GM23338 (cell line): ENCODE data around the gene FSD1. TPM values are rescaled to one million over a fixed set of nuclear protein-coding genes. Genes with fewer than 3 reads are reported as not detected.

Experiments used
- ATAC-seq: fragments of 200-7000 bp; cut with Tn5 transposase; 3 replicates; pipeline ENCODE4 v1.9.1; 2020
- DNase-seq: peaks from one replicate; pipeline ENCODE4 v3.0.0-alpha.2; 2015; ENCODE audit warnings: low spot score
- H2AFZ ChIP-seq: fragments of 200-600 bp; sonication (generic); 2 replicates; pipeline ENCODE4 v1.8.0; 2016; ENCODE audit warnings: antibody characterized with exemption, mild to moderate bottlenecking, moderate library complexity
- H3F3A ChIP-seq: fragments of 200-600 bp; sonication (generic); replicated peaks from 2 replicates; pipeline ENCODE4 v1.8.0; 2017; ENCODE audit warnings: antibody characterized with exemption, mixed run types, low read depth
- H3K27ac ChIP-seq: fragments of 200-600 bp; sonication (generic); 2 replicates; pipeline ENCODE4 v1.6.1; 2016; ENCODE audit warnings: low read depth
- H3K27me3 ChIP-seq: fragments of 200-600 bp; sonication (generic); 2 replicates; pipeline ENCODE4 v1.8.0; 2016; ENCODE audit warnings: mild to moderate bottlenecking, mixed run types, moderate library complexity; ENCODE audit not compliant: insufficient read depth
- H3K36me3 ChIP-seq: fragments of 200-600 bp; sonication (generic); 2 replicates; pipeline ENCODE4 v1.8.0; 2016; ENCODE audit warnings: mild to moderate bottlenecking; ENCODE audit not compliant: insufficient read depth
- H3K4me1 ChIP-seq: fragments of 200-600 bp; sonication (generic); 2 replicates; pipeline ENCODE4 v1.8.0; 2016; ENCODE audit warnings: mild to moderate bottlenecking, moderate library complexity; ENCODE audit not compliant: insufficient read depth
- H3K4me2 ChIP-seq: fragments of 200-600 bp; sonication (generic); 2 replicates; pipeline ENCODE4 v1.7.1; 2017; ENCODE audit warnings: mixed run types
- H3K4me3 ChIP-seq: fragments of 200-600 bp; sonication (generic); 2 replicates; pipeline ENCODE4 v1.6.1; 2016; ENCODE audit warnings: mixed run types
- H3K79me2 ChIP-seq: fragments of 200-600 bp; sonication (generic); replicated peaks from 2 replicates; pipeline ENCODE4 v1.8.0; 2017; ENCODE audit warnings: mild to moderate bottlenecking; ENCODE audit not compliant: insufficient read depth
- H3K9me2 ChIP-seq: fragments of 200-600 bp; sonication (generic); 2 replicates; pipeline ENCODE4 v1.8.0; 2017; ENCODE audit not compliant: insufficient read depth
- H4K20me1 ChIP-seq: fragments of 200-600 bp; sonication (generic); replicated peaks from 2 replicates; pipeline ENCODE4 v1.8.0; 2017; ENCODE audit warnings: mild to moderate bottlenecking; ENCODE audit not compliant: insufficient read depth
- H3K27ac Mint-ChIP-seq: 2 replicates; pipeline ENCODE4 v1.8.0; 2020; ENCODE audit warnings: inconsistent platforms, mild to moderate bottlenecking, moderate library complexity, mixed read lengths
- H3K27me3 Mint-ChIP-seq: 3 replicates; pipeline ENCODE4 v1.8.0; 2022; ENCODE audit warnings: low read depth, mild to moderate bottlenecking, moderate library complexity, mixed read lengths, inconsistent platforms; ENCODE audit not compliant: insufficient read depth, poor library complexity
- H3K36me3 Mint-ChIP-seq: 3 replicates; pipeline ENCODE4 v1.8.0; 2021; ENCODE audit warnings: low read depth, mild to moderate bottlenecking, inconsistent platforms, moderate library complexity, mixed read lengths
- H3K4me1 Mint-ChIP-seq: 3 replicates; pipeline ENCODE4 v1.8.0; 2020; ENCODE audit warnings: mild to moderate bottlenecking, inconsistent platforms, mixed read lengths
- H3K4me3 Mint-ChIP-seq: 3 replicates; pipeline ENCODE4 v1.8.0; 2021; ENCODE audit warnings: moderate library complexity, mild to moderate bottlenecking, inconsistent platforms, mixed read lengths
- H3K9me3 Mint-ChIP-seq: 3 replicates; pipeline ENCODE4 v1.8.0; 2020; ENCODE audit warnings: moderate library complexity, mild to moderate bottlenecking, inconsistent platforms, mixed read lengths
- CTCF ChIP-seq, 2 experiments: fragments of 200-600 bp in 1 of 2; sonication (generic) in 1 of 2; conservative IDR thresholded peaks; 2 replicates each; pipeline versions ENCODE4 v1.5.1 to v1.6.1; 2016 to 2017; ENCODE audit warnings: antibody characterized with exemption in 2 of 2, low read depth in 2 of 2, mild to moderate bottlenecking in 2 of 2, moderate library complexity in 1 of 2
- ETS1 ChIP-seq: IDR thresholded peaks from 2 replicates; pipeline ENCODE4 v1.6.1; 2016; ENCODE audit warnings: antibody characterized with exemption
- EZH2 ChIP-seq: fragments of 200-600 bp; sonication (generic); IDR thresholded peaks from one replicate; pipeline ENCODE4 v1.8.0; 2017; ENCODE audit warnings: antibody characterized with exemption, mild to moderate bottlenecking, low read depth; ENCODE audit not compliant: unreplicated experiment
- POLR2AphosphoS5 ChIP-seq: IDR thresholded peaks from 2 replicates; pipeline ENCODE4 v1.6.1; 2016; ENCODE audit warnings: antibody characterized with exemption, low read depth
- REST ChIP-seq: IDR thresholded peaks from one replicate; pipeline ENCODE4 v1.6.1; 2018; ENCODE audit warnings: antibody characterized with exemption; ENCODE audit not compliant: unreplicated experiment
- STAT1 ChIP-seq: IDR thresholded peaks from one replicate; pipeline ENCODE4 v1.6.1; 2016; ENCODE audit warnings: antibody characterized with exemption; ENCODE audit not compliant: unreplicated experiment
- ZNF114 ChIP-seq: fragments of 250-450 bp; sonication (Bioruptor Pico); IDR thresholded peaks from 2 replicates; pipeline ENCODE4 v1.5.0; 2020; ENCODE audit warnings: mild to moderate bottlenecking, moderate library complexity
- ZNF331 ChIP-seq: fragments of 250-450 bp; sonication (Bioruptor Pico); IDR thresholded peaks from 2 replicates; pipeline ENCODE4 v1.5.0; 2020; ENCODE audit warnings: low read depth, mild to moderate bottlenecking, moderate library complexity
- ZNF462 ChIP-seq: fragments of 250-450 bp; sonication (Bioruptor Pico); IDR thresholded peaks from 2 replicates; pipeline ENCODE4 v1.5.0; 2020; ENCODE audit warnings: mild to moderate bottlenecking, moderate library complexity
- polyA plus RNA-seq: library from polyadenylated mRNA; unstranded; fragments of >200 nt; fragmentation: Nextera tagmentation; extraction: Ambion mirVana; gene quantifications from 2 replicates; pipeline ENCODE4 v1.2.1, GENCODE V29; 2016
- total RNA-seq: library from RNA; depleted of rRNA; stranded (reverse); fragments of >200 nt; shearing (Covaris generic); gene quantifications from 2 replicates; pipeline ENCODE4 v1.2.3, GENCODE V29; 2014

Gene FSD1
- total and polyA plus RNA-seq, 2 experiments from 2014 or later = 50.7 to 82.9 TPM

- Histone ChIP-seq H2AFZ (no peak overlapping the region), H3K36me3 (peaks cover 17% of the 10 kb centered on the region), H3K27ac (no peak overlapping the region), H3K79me2 (no peaks in the 10 kb centered on the region), H3K27me3 (no peaks in the 10 kb centered on the region), H3K4me1 (no peaks in the 10 kb centered on the region), H4K20me1 (no peaks in the 10 kb centered on the region), H3K4me2 (no peak overlapping the region), H3K4me3 (no peak overlapping the region), H3F3A (no peaks in the 10 kb centered on the region), H3K9me2 (no peaks in the 10 kb centered on the region)
- TF ChIP-seq ZNF462 = no peak
- no peak for TF ChIP-seq ZNF114 (CRISPR knock-in tag)
- TF ChIP-seq ETS1 = no peak
- no peak for TF ChIP-seq POLR2AphosphoS5
- TF ChIP-seq REST = no peak
- TF ChIP-seq STAT1 = no peak
- TF ChIP-seq EZH2 = no peak
- no peak for TF ChIP-seq CTCF (conservative IDR thresholded peaks at IDR 0.05; ENCODE audit: low read depth in 2 of 2)
- TF ChIP-seq ZNF331 (CRISPR knock-in tag) = no peak
- Mint-ChIP-seq H3K9me3 (peaks cover 26% of the 10 kb centered on the region), H3K27ac (no peak overlapping the region), H3K27me3 (peaks cover 6% of the 10 kb centered on the region), H3K4me3 (no peak overlapping the region), H3K4me1 (no peaks in the 10 kb centered on the region), H3K36me3 (peaks cover 63% of the 10 kb centered on the region)
- ATAC-seq (no peak), DNase-seq (no peak)
Observed at GRCh38 chr19:4258181-4258580, 46.2 kb upstream of the FSD1 start.
